ENCODE measurements around the gene REX1BD. TPM values are rescaled to one million over a fixed set of nuclear protein-coding genes. Genes with fewer than 3 reads are reported as not detected.

REX1BD gene
- total and polyA plus RNA-seq, 10 of the 15 experiments (the other 5 are each of a cell fraction or from before 2014, with no cell fraction given), result 1.1 to 101 (median 35.0) TPM

GRCh38 chr19:18639706-18640243 is 51.2 kb downstream of the REX1BD start:
- ChIA-PET RAD21 (ENCODE audit: unreplicated experiment) (interaction anchor here (0.7 to 1.0 kb wide), 2 partner anchors 114 to 132 kb away, joined by 3 to 4 read pairs; no protein-coding TSS in a partner anchor), POLR2A (interaction anchor here (0.6 to 1.2 kb wide), 3 partner anchors 10 to 81 kb away, joined by 3 to 7 read pairs (median 4); no protein-coding TSS in a partner anchor), SMC1A (ENCODE audit: uncharacterized antibody, unreplicated experiment) (interaction anchor here (1.4 kb wide), 1 partner anchor 9 kb away, joined by 3 read pairs; no protein-coding TSS in a partner anchor), CTCF (interaction anchor here (0.6 to 1.8 kb wide), 3 partner anchors 46 to 219 kb away, joined by 3 to 4 read pairs (median 3); no protein-coding TSS in a partner anchor)
- H3K79me2 ChIP-seq (ENCODE audit: control insufficient read depth, insufficient read depth, low read length), result peaks cover 14% of the 10 kb centered on the region
- ATAC-seq (no peak), FAIRE-seq (no peak), DNase-seq (ENCODE audit: low read depth, low spot score) (no peak)
- no peaks in the 10 kb centered on the region for H3K9me3 ChIP-seq (replicated peaks; ENCODE audit: control insufficient read depth, insufficient read depth, low read length)
- in situ Hi-C loops (cut with MboI), result no loop called here
- H4K20me1 ChIP-seq (ENCODE audit: control insufficient read depth, insufficient read depth), result no peaks in the 10 kb centered on the region
- H2AFZ ChIP-seq (ENCODE audit: control insufficient read depth, low read depth, low read length), result no peak overlapping the region
- H3K4me3 ChIP-seq, result no peak overlapping the region
- TF ChIP-seq SKIL (IDR thresholded peaks at IDR 0.05; ENCODE audit: low read depth, poor library complexity, severe bottlenecking) (no peak), SUPT20H (IDR thresholded peaks at IDR 0.05; ENCODE audit: borderline replicate concordance, control insufficient read depth, low read depth, low read length) (no peak)
- no peaks in the 10 kb centered on the region for H3K36me3 ChIP-seq (ENCODE audit: control insufficient read depth in 2 of 2, insufficient read depth in 2 of 2, low read length in 1 of 2)
- peaks cover 9% of the 10 kb centered on the region for H3K4me1 ChIP-seq (ENCODE audit: control insufficient read depth, insufficient read depth, low read length)
- intact Hi-C loops (cut with micrococcal nuclease; ENCODE audit: unreplicated experiment), result no loop called here
- 86% methylated on average over 8 of the region's 8 CpGs for WGBS (ENCODE audit: insufficient coverage, insufficient replicate concordance, low lambda C conversion rate, missing lambda C conversion rate)
- H3K4me2 ChIP-seq (ENCODE audit: control insufficient read depth, insufficient read depth), result no peak overlapping the region
- H3K27me3 ChIP-seq (replicated peaks in 1 of 2; ENCODE audit: control insufficient read depth in 2 of 2, insufficient read depth in 2 of 2, low read length in 1 of 2), result no peaks in the 10 kb centered on the region
- no peak overlapping the region for H3K9ac ChIP-seq (ENCODE audit: control insufficient read depth, insufficient read depth, low read length)
- no TSS peak for BruUV-seq (replicated peaks)
- H3K27ac ChIP-seq (ENCODE audit: control insufficient read depth, insufficient read depth), result no peak overlapping the region

Small RNAs within 50 kb of the gene (small RNA-seq; reads per million reads assigned to genes)
- not detected for gene RN7SL155P

Other genes with a start within 250 kb of the REX1BD start
Only the 7 nearest of the 15 such genes appear.
- gene ELL, start 66.7 kb upstream of the REX1BD start, total RNA-seq (2014; rRNA removed), result 11.7 and 13.1 TPM in 2 replicates
- 3.8 and 5.1 TPM in 2 replicates for gene ELL, start 66.7 kb upstream of the REX1BD start, total RNA-seq (2014; rRNA removed; fragmentation: Illumina TruSeq; extraction: Trizol)
- gene ELL, start 66.7 kb upstream of the REX1BD start, total RNA-seq (2021), result 19.7 and 25.0 TPM in 2 replicates
- 2.4 and 4.6 TPM in 2 replicates for gene ELL, start 66.7 kb upstream of the REX1BD start, polyA plus RNA-seq (2011; rRNA removed)
- 0.87 and 3.6 TPM in 2 replicates for gene ELL, start 66.7 kb upstream of the REX1BD start, polyA plus RNA-seq (2014; fragmentation: Illumina TruSeq; extraction: Trizol)
- under 1 TPM; 0.91 to 0.98 TPM for gene ELL, start 66.7 kb upstream of the REX1BD start, polyA plus RNA-seq (2014; fragmentation: Nextera tagmentation; extraction: Ambion mirVana)
- 13.8 and 16.8 TPM in 2 replicates for gene ELL, start 66.7 kb upstream of the REX1BD start, polyA plus RNA-seq (2014; rRNA removed)
- 10 to 100 TPM; 21.2 to 21.6 TPM for gene ELL, start 66.7 kb upstream of the REX1BD start, polyA plus RNA-seq (2016; fragmentation: Nextera tagmentation; extraction: Ambion mirVana)
- gene FKBP8, start 45.2 kb upstream of the REX1BD start, total RNA-seq (2014; rRNA removed), result 157 and 192 TPM in 2 replicates
- gene FKBP8, start 45.2 kb upstream of the REX1BD start, total RNA-seq (2014; rRNA removed; fragmentation: Illumina TruSeq; extraction: Trizol), result 59.8 and 66.4 TPM in 2 replicates
- gene FKBP8, start 45.2 kb upstream of the REX1BD start, total RNA-seq (2021), result 204 and 205 TPM in 2 replicates
- 62.3 and 116 TPM in 2 replicates for gene FKBP8, start 45.2 kb upstream of the REX1BD start, polyA plus RNA-seq (2011; rRNA removed)
- 4.2 and 39.7 TPM in 2 replicates for gene FKBP8, start 45.2 kb upstream of the REX1BD start, polyA plus RNA-seq (2014; fragmentation: Illumina TruSeq; extraction: Trizol)
- 1 to 10 TPM in 1 of 2 experiments, under 1 TPM in 1; 0.13 to 1.1 TPM for gene FKBP8, start 45.2 kb upstream of the REX1BD start, polyA plus RNA-seq (2014; fragmentation: Nextera tagmentation; extraction: Ambion mirVana)
- 143 and 172 TPM in 2 replicates for gene FKBP8, start 45.2 kb upstream of the REX1BD start, polyA plus RNA-seq (2014; rRNA removed)
- gene FKBP8, start 45.2 kb upstream of the REX1BD start, polyA plus RNA-seq (2016; fragmentation: Nextera tagmentation; extraction: Ambion mirVana), result 100 to 1,000 TPM in 1 of 2 experiments, 10 to 100 TPM in 1; 90.1 to 101 TPM
- gene KXD1, start 30.9 kb upstream of the REX1BD start, total RNA-seq (2014; rRNA removed), result 116 and 128 TPM in 2 replicates
- gene KXD1, start 30.9 kb upstream of the REX1BD start, total RNA-seq (2014; rRNA removed; fragmentation: Illumina TruSeq; extraction: Trizol), result 75.5 and 82.0 TPM in 2 replicates
- gene KXD1, start 30.9 kb upstream of the REX1BD start, total RNA-seq (2021), result 109 and 111 TPM in 2 replicates
- 67.3 and 130 TPM in 2 replicates for gene KXD1, start 30.9 kb upstream of the REX1BD start, polyA plus RNA-seq (2011; rRNA removed)
- gene KXD1, start 30.9 kb upstream of the REX1BD start, polyA plus RNA-seq (2014; fragmentation: Illumina TruSeq; extraction: Trizol), result 91.4 and 151 TPM in 2 replicates
- 10 to 100 TPM; 27.5 to 44.9 TPM for gene KXD1, start 30.9 kb upstream of the REX1BD start, polyA plus RNA-seq (2014; fragmentation: Nextera tagmentation; extraction: Ambion mirVana)
- 193 and 209 TPM in 2 replicates for gene KXD1, start 30.9 kb upstream of the REX1BD start, polyA plus RNA-seq (2014; rRNA removed)
- 100 to 1,000 TPM; 182 to 191 TPM for gene KXD1, start 30.9 kb upstream of the REX1BD start, polyA plus RNA-seq (2016; fragmentation: Nextera tagmentation; extraction: Ambion mirVana)
- 1,493 and 1,661 TPM in 2 replicates for gene UBA52, start 16.9 kb upstream of the REX1BD start, total RNA-seq (2014; rRNA removed)
- gene UBA52, start 16.9 kb upstream of the REX1BD start, total RNA-seq (2014; rRNA removed; fragmentation: Illumina TruSeq; extraction: Trizol), result 1,429 and 1,442 TPM in 2 replicates
- 1,629 and 1,678 TPM in 2 replicates for gene UBA52, start 16.9 kb upstream of the REX1BD start, total RNA-seq (2021)
- 910 and 1,613 TPM in 2 replicates for gene UBA52, start 16.9 kb upstream of the REX1BD start, polyA plus RNA-seq (2011; rRNA removed)
- gene UBA52, start 16.9 kb upstream of the REX1BD start, polyA plus RNA-seq (2014; fragmentation: Illumina TruSeq; extraction: Trizol), result 2,280 and 2,392 TPM in 2 replicates
- gene UBA52, start 16.9 kb upstream of the REX1BD start, polyA plus RNA-seq (2014; fragmentation: Nextera tagmentation; extraction: Ambion mirVana), result 1,000 to 10,000 TPM; 2,192 to 2,288 TPM
- 2,186 and 2,597 TPM in 2 replicates for gene UBA52, start 16.9 kb upstream of the REX1BD start, polyA plus RNA-seq (2014; rRNA removed)
- gene UBA52, start 16.9 kb upstream of the REX1BD start, polyA plus RNA-seq (2016; fragmentation: Nextera tagmentation; extraction: Ambion mirVana), result 1,000 to 10,000 TPM; 1,131 to 1,180 TPM
- not detected in 2 replicates for gene CRLF1, start 18.0 kb downstream of the REX1BD start, total RNA-seq (2014; rRNA removed)
- not detected in 2 replicates for gene CRLF1, start 18.0 kb downstream of the REX1BD start, total RNA-seq (2014; rRNA removed; fragmentation: Illumina TruSeq; extraction: Trizol)
- gene CRLF1, start 18.0 kb downstream of the REX1BD start, total RNA-seq (2021), result 0.33 and 0.43 TPM in 2 replicates
- not detected in 2 replicates for gene CRLF1, start 18.0 kb downstream of the REX1BD start, polyA plus RNA-seq (2011; rRNA removed)
- not detected in 2 replicates for gene CRLF1, start 18.0 kb downstream of the REX1BD start, polyA plus RNA-seq (2014; fragmentation: Illumina TruSeq; extraction: Trizol)
- under 1 TPM; 0.35 to 0.76 TPM for gene CRLF1, start 18.0 kb downstream of the REX1BD start, polyA plus RNA-seq (2014; fragmentation: Nextera tagmentation; extraction: Ambion mirVana)
- gene CRLF1, start 18.0 kb downstream of the REX1BD start, polyA plus RNA-seq (2014; rRNA removed), result 0.10 TPM in 1 of 2 replicates, not detected in the other
- 1 to 10 TPM in 1 of 2 experiments, under 1 TPM in 1; 0.63 to 1.2 TPM for gene CRLF1, start 18.0 kb downstream of the REX1BD start, polyA plus RNA-seq (2016; fragmentation: Nextera tagmentation; extraction: Ambion mirVana)
- gene TMEM59L, start 24.1 kb downstream of the REX1BD start, total RNA-seq (2014; rRNA removed), result 0.06 TPM in 1 of 2 replicates, not detected in the other
- gene TMEM59L, start 24.1 kb downstream of the REX1BD start, total RNA-seq (2014; rRNA removed; fragmentation: Illumina TruSeq; extraction: Trizol), result not detected in 2 replicates
- not detected in 2 replicates for gene TMEM59L, start 24.1 kb downstream of the REX1BD start, total RNA-seq (2021)
- not detected in 2 replicates for gene TMEM59L, start 24.1 kb downstream of the REX1BD start, polyA plus RNA-seq (2011; rRNA removed)
- gene TMEM59L, start 24.1 kb downstream of the REX1BD start, polyA plus RNA-seq (2014; fragmentation: Illumina TruSeq; extraction: Trizol), result not detected in 2 replicates
- not detected for gene TMEM59L, start 24.1 kb downstream of the REX1BD start, polyA plus RNA-seq (2014; fragmentation: Nextera tagmentation; extraction: Ambion mirVana)
- not detected in 2 replicates for gene TMEM59L, start 24.1 kb downstream of the REX1BD start, polyA plus RNA-seq (2014; rRNA removed)
- not detected for gene TMEM59L, start 24.1 kb downstream of the REX1BD start, polyA plus RNA-seq (2016; fragmentation: Nextera tagmentation; extraction: Ambion mirVana)
- gene KLHL26, start 48.2 kb downstream of the REX1BD start, total RNA-seq (2014; rRNA removed), result 3.6 and 5.6 TPM in 2 replicates
- gene KLHL26, start 48.2 kb downstream of the REX1BD start, total RNA-seq (2014; rRNA removed; fragmentation: Illumina TruSeq; extraction: Trizol), result 0.98 and 1.5 TPM in 2 replicates
- gene KLHL26, start 48.2 kb downstream of the REX1BD start, total RNA-seq (2021), result 12.9 and 14.6 TPM in 2 replicates
- gene KLHL26, start 48.2 kb downstream of the REX1BD start, polyA plus RNA-seq (2011; rRNA removed), result 1.0 and 1.2 TPM in 2 replicates
- gene KLHL26, start 48.2 kb downstream of the REX1BD start, polyA plus RNA-seq (2014; fragmentation: Illumina TruSeq; extraction: Trizol), result 0.74 and 1.9 TPM in 2 replicates
- under 1 TPM; 0.18 to 0.35 TPM for gene KLHL26, start 48.2 kb downstream of the REX1BD start, polyA plus RNA-seq (2014; fragmentation: Nextera tagmentation; extraction: Ambion mirVana)
- gene KLHL26, start 48.2 kb downstream of the REX1BD start, polyA plus RNA-seq (2014; rRNA removed), result 3.9 and 5.1 TPM in 2 replicates
- gene KLHL26, start 48.2 kb downstream of the REX1BD start, polyA plus RNA-seq (2016; fragmentation: Nextera tagmentation; extraction: Ambion mirVana), result 1 to 10 TPM; 8.0 to 8.1 TPM

Measured in GM12878 (cell line).